ENCODE measurements around the gene ERP27.

ERP27 gene

GRCh38 chr12:14975457-14975856, 37.1 kb upstream of the ERP27 start:
- DNase-seq (ENCODE audit: insufficient read length, low spot score) = no peak
- no peak for FAIRE-seq
- TF ChIP-seq SPI1 (IDR thresholded peaks at IDR 0.05; ENCODE audit: low read depth, low read length) = no peak
- no peak for TF ChIP-seq PAX5 (IDR thresholded peaks at IDR 0.05; ENCODE audit: insufficient read depth, low read length, severe bottlenecking)
- no peak for TF ChIP-seq POLR2A (IDR thresholded peaks at IDR 0.05; ENCODE audit: low read depth, low read length)
- TF ChIP-seq POU2F2 (IDR thresholded peaks at IDR 0.05; ENCODE audit: low read depth, low read length) = no peak
- TF ChIP-seq POLR2AphosphoS5 (IDR thresholded peaks at IDR 0.05; ENCODE audit: low read depth, low read length) = no peak
- no peak for TF ChIP-seq TAF1 (IDR thresholded peaks at IDR 0.05; ENCODE audit: low read depth, low read length)

- DNase-seq (ENCODE audit: insufficient read length, low spot score) (no peak), FAIRE-seq (no peak)
- TF ChIP-seq POLR2AphosphoS5 (IDR thresholded peaks at IDR 0.05; ENCODE audit: low read depth, low read length) = no peak
- TF ChIP-seq POU2F2 (IDR thresholded peaks at IDR 0.05; ENCODE audit: low read depth, low read length) = no peak
- TF ChIP-seq POLR2A (IDR thresholded peaks at IDR 0.05; ENCODE audit: low read depth, low read length) = no peak
- no peak for TF ChIP-seq SPI1 (IDR thresholded peaks at IDR 0.05; ENCODE audit: low read depth, low read length)
- TF ChIP-seq PAX5 (IDR thresholded peaks at IDR 0.05; ENCODE audit: insufficient read depth, low read length, severe bottlenecking) = no peak
- TF ChIP-seq TAF1 (IDR thresholded peaks at IDR 0.05; ENCODE audit: low read depth, low read length) = no peak
Measured at GRCh38 chr12:14974633-14975032, 36.3 kb upstream of the ERP27 start.

- DNase-seq (ENCODE audit: insufficient read length, low spot score) (no peak), FAIRE-seq (no peak)
- TF ChIP-seq POLR2A (IDR thresholded peaks at IDR 0.05; ENCODE audit: low read depth, low read length) = no peak
Measured at GRCh38 chr12:14972816-14973215, 34.5 kb upstream of the ERP27 start, which contains the start of gene PDE6H. PDE6H (plus strand) TSS chr12:14973042; CDS start chr12:14978013, 4,971 bp downstream.

- TF ChIP-seq TAF1 (IDR thresholded peaks at IDR 0.05; ENCODE audit: low read depth, low read length) (no peak), PAX5 (IDR thresholded peaks at IDR 0.05; ENCODE audit: insufficient read depth, low read length, severe bottlenecking) (no peak), POLR2A (IDR thresholded peaks at IDR 0.05; ENCODE audit: low read depth, low read length) (no peak), POU2F2 (IDR thresholded peaks at IDR 0.05; ENCODE audit: low read depth, low read length) (no peak), SPI1 (IDR thresholded peaks at IDR 0.05; ENCODE audit: low read depth, low read length) (no peak), POLR2AphosphoS5 (IDR thresholded peaks at IDR 0.05; ENCODE audit: low read depth, low read length) (no peak)
- no peak for FAIRE-seq
- DNase-seq (ENCODE audit: insufficient read length, low spot score) = no peak
Measured at GRCh38 chr12:14970473-14970872, 32.1 kb upstream of the ERP27 start.

- DNase-seq (ENCODE audit: insufficient read length, low spot score) (no peak), FAIRE-seq (no peak)
- TF ChIP-seq POLR2A (IDR thresholded peaks at IDR 0.05; ENCODE audit: low read depth, low read length) (no peak), PAX5 (IDR thresholded peaks at IDR 0.05; ENCODE audit: insufficient read depth, low read length, severe bottlenecking) (no peak), SPI1 (IDR thresholded peaks at IDR 0.05; ENCODE audit: low read depth, low read length) (no peak), POU2F2 (IDR thresholded peaks at IDR 0.05; ENCODE audit: low read depth, low read length) (no peak), TAF1 (IDR thresholded peaks at IDR 0.05; ENCODE audit: low read depth, low read length) (no peak), POLR2AphosphoS5 (IDR thresholded peaks at IDR 0.05; ENCODE audit: low read depth, low read length) (no peak)
Measured at GRCh38 chr12:14968478-14968877, 30.1 kb upstream of the ERP27 start.

GRCh38 chr12:14965221-14965620, 26.9 kb upstream of the ERP27 start:
- FAIRE-seq (no peak), DNase-seq (ENCODE audit: insufficient read length, low spot score) (no peak)
- TF ChIP-seq POU2F2 (IDR thresholded peaks at IDR 0.05; ENCODE audit: low read depth, low read length) (no peak), PAX5 (IDR thresholded peaks at IDR 0.05; ENCODE audit: insufficient read depth, low read length, severe bottlenecking) (no peak), SPI1 (IDR thresholded peaks at IDR 0.05; ENCODE audit: low read depth, low read length) (no peak)

GRCh38 chr12:14964406-14964805, 26.1 kb upstream of the ERP27 start:
- DNase-seq (ENCODE audit: insufficient read length, low spot score) = no peak
- TF ChIP-seq TAF1 (IDR thresholded peaks at IDR 0.05; ENCODE audit: low read depth, low read length) (no peak), POLR2A (IDR thresholded peaks at IDR 0.05; ENCODE audit: low read depth, low read length) (no peak), POLR2AphosphoS5 (IDR thresholded peaks at IDR 0.05; ENCODE audit: low read depth, low read length) (no peak)
- FAIRE-seq = no peak

- TF ChIP-seq POLR2A (IDR thresholded peaks at IDR 0.05; ENCODE audit: low read depth, low read length) = no peak
- TF ChIP-seq PAX5 (IDR thresholded peaks at IDR 0.05; ENCODE audit: insufficient read depth, low read length, severe bottlenecking) = no peak
- no peak for TF ChIP-seq POLR2AphosphoS5 (IDR thresholded peaks at IDR 0.05; ENCODE audit: low read depth, low read length)
- no peak for TF ChIP-seq SPI1 (IDR thresholded peaks at IDR 0.05; ENCODE audit: low read depth, low read length)
- no peak for TF ChIP-seq POU2F2 (IDR thresholded peaks at IDR 0.05; ENCODE audit: low read depth, low read length)
- TF ChIP-seq TAF1 (IDR thresholded peaks at IDR 0.05; ENCODE audit: low read depth, low read length) = no peak
- FAIRE-seq = peak; percentile 85
- DNase-seq (ENCODE audit: insufficient read length, low spot score) = no peak
Measured at GRCh38 chr12:14963520-14963919, 25.2 kb upstream of the ERP27 start.

- DNase-seq (ENCODE audit: insufficient read length, low spot score) (no peak), FAIRE-seq (no peak)
- TF ChIP-seq TAF1 (IDR thresholded peaks at IDR 0.05; ENCODE audit: low read depth, low read length) = no peak
- no peak for TF ChIP-seq SPI1 (IDR thresholded peaks at IDR 0.05; ENCODE audit: low read depth, low read length)
- TF ChIP-seq POU2F2 (IDR thresholded peaks at IDR 0.05; ENCODE audit: low read depth, low read length) = no peak
- no peak for TF ChIP-seq POLR2A (IDR thresholded peaks at IDR 0.05; ENCODE audit: low read depth, low read length)
- TF ChIP-seq POLR2AphosphoS5 (IDR thresholded peaks at IDR 0.05; ENCODE audit: low read depth, low read length) = no peak
- no peak for TF ChIP-seq PAX5 (IDR thresholded peaks at IDR 0.05; ENCODE audit: insufficient read depth, low read length, severe bottlenecking)
Measured at GRCh38 chr12:14962797-14963196, 24.5 kb upstream of the ERP27 start.

GRCh38 chr12:14962153-14962539, 23.8 kb upstream of the ERP27 start:
- DNase-seq (ENCODE audit: insufficient read length, low spot score) (no peak), FAIRE-seq (no peak)
- no peak for TF ChIP-seq POU2F2 (IDR thresholded peaks at IDR 0.05; ENCODE audit: low read depth, low read length)
- no peak for TF ChIP-seq POLR2A (IDR thresholded peaks at IDR 0.05; ENCODE audit: low read depth, low read length)
- TF ChIP-seq POLR2AphosphoS5 (IDR thresholded peaks at IDR 0.05; ENCODE audit: low read depth, low read length) = no peak
- TF ChIP-seq PAX5 (IDR thresholded peaks at IDR 0.05; ENCODE audit: insufficient read depth, low read length, severe bottlenecking) = no peak
- TF ChIP-seq SPI1 (IDR thresholded peaks at IDR 0.05; ENCODE audit: low read depth, low read length) = no peak
- no peak for TF ChIP-seq TAF1 (IDR thresholded peaks at IDR 0.05; ENCODE audit: low read depth, low read length)

All from GM12891 (cell line).